Stomach (tissue), 4 donors: ENCODE measurements around the gene CRISPLD2.

Experiments used
- POLR2A ChIP-seq, 4 donors: fragments of 450-650 bp; IDR thresholded peaks; one replicate each; pipeline ENCODE4 v1.6.1; 2016; ENCODE audit warnings: antibody characterized with exemption in 4 of 4, control low read depth in 2 of 4, mild to moderate bottlenecking in 1 of 4, moderate library complexity in 1 of 4
- POLR2AphosphoS5 ChIP-seq, 3 donors: sonication (generic); formaldehyde crosslinking; IDR thresholded peaks; one replicate each; pipeline ENCODE4 v1.6.1; 2016; ENCODE audit warnings: antibody characterized with exemption in 3 of 3
- TF ChIP-seq, protein P1 (sequence below), 7 experiments: fragments of 450-650 bp in 4 of 7; fragments of 200-600 bp in 3 of 7; sonication (generic) in 3 of 7; IDR thresholded peaks; one replicate each; pipeline ENCODE4 v1.5.1; 2016 to 2019; ENCODE audit warnings: antibody characterized with exemption in 7 of 7, control low read depth in 2 of 7, mild to moderate bottlenecking in 1 of 7

DNA sequence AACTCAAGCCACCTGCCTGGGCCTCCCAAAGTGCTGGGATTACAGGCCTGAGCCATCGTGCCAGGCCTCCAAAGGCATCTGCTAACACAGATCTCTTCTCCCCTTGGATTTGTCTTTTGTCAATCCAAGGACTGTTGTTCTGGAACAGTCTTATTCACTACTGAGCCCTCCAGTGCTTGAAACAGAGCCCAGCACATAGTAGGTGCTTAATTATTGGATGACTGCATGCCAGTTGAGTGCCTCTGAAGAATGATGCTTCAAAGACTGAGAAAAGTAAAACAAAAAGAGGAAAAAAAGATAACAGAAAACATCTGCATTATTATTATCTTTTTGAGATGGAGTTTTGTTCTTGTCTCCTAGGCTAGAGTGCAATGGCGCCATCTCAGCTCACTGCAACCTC, 1.7 kb upstream of the CRISPLD2 start:
- TF ChIP-seq, protein P1, sequence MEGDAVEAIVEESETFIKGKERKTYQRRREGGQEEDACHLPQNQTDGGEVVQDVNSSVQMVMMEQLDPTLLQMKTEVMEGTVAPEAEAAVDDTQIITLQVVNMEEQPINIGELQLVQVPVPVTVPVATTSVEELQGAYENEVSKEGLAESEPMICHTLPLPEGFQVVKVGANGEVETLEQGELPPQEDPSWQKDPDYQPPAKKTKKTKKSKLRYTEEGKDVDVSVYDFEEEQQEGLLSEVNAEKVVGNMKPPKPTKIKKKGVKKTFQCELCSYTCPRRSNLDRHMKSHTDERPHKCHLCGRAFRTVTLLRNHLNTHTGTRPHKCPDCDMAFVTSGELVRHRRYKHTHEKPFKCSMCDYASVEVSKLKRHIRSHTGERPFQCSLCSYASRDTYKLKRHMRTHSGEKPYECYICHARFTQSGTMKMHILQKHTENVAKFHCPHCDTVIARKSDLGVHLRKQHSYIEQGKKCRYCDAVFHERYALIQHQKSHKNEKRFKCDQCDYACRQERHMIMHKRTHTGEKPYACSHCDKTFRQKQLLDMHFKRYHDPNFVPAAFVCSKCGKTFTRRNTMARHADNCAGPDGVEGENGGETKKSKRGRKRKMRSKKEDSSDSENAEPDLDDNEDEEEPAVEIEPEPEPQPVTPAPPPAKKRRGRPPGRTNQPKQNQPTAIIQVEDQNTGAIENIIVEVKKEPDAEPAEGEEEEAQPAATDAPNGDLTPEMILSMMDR (IDR thresholded peaks at IDR 0.05): no peak
- TF ChIP-seq POLR2AphosphoS5 (IDR thresholded peaks at IDR 0.05): no peak
- no peak for TF ChIP-seq POLR2A (IDR thresholded peaks at IDR 0.05)
